ENCODE measurements around the gene RHOA.
A peak's percentile ranks its signal among the peaks of the same experiment; 100 is the strongest.
"Not testable (repeated sequence)": the region's sequence is repeated elsewhere in the genome, so short reads cannot be mapped to it uniquely, and the experiment has no call there.

The RHOA gene

DNA sequence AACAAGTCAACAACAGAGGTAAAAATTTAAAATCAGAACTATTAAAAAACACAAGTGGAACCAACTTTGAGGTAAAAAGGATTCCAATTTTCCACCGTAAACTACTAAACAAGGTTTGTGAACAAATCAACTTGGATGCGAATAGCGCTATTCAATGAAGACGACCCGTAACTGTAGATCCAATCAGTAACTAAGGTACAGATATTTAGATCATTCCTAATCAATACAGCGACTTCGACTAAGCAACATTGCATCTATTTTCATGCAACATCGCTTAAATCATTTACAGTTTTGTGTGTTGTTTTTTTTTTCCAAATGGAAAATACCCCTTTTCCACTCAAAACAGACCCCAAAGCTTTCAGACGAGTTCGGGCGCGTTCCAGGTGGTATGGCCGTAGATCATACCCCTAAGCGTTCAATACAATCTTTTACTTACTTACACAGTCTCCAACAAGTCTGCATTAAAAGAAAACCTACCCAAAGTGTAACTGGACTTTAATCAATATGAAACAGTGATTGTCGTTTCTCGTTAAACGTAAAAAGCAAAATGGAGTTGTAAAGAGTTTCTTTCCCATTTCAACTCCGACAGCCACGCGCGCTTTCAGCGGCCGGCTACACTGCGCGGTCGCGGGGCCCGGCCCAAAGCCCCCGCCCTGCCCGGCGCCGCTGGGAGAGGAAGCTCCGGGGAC, 786 bp downstream of the RHOA start:
- ATAC-seq = no peak

- ATAC-seq = no peak
These were observed 1.5 kb downstream of the RHOA start for GRCh38 chr3:49410066-49410845.

DNA sequence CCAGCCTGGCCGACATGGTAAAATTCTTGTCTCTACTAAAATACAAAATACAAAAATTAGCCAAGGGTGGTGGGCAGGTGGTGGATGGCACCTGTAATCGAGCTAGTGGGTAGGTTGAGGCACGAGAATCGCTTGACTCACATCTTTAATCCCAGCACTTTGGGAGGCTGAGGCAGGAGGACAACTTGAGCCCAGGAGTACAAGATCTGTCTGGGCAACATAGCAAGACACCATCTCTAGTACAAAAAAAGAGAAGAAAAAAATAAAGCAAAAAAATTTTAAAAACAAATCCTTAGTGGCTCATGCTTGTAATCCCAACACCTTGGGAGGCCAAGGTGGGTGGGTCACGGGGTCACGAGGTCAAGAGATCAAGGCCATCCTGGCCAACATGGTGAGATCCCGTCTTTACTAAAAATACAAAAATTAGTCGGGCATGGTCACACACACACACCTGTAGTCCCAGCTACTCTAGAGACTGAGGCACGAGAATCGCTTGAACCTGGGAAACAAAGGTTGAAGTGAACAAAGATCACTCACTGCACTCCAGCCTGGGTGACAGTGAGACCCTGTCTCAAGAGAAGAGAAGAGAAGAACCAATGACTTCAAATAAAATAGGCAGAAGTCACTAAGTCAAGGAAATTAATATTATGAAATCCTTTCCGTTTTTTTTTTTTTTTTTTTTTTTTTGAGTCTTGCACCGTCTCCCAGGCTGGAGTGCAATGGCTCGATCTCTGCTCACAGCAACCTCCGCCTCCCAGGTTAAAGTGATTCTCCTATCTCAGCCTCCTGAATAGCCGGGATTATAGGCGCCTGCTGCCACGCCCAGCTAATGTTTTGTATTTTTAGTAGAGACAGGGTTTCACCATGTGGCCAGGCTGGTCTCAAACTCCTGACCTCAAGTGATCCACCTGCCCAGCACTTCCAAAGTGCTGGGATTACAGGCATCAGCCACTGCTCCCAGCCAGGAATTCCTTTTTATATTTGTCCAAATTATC, 4.9 kb downstream of the RHOA start:
- no peak for ATAC-seq

DNA sequence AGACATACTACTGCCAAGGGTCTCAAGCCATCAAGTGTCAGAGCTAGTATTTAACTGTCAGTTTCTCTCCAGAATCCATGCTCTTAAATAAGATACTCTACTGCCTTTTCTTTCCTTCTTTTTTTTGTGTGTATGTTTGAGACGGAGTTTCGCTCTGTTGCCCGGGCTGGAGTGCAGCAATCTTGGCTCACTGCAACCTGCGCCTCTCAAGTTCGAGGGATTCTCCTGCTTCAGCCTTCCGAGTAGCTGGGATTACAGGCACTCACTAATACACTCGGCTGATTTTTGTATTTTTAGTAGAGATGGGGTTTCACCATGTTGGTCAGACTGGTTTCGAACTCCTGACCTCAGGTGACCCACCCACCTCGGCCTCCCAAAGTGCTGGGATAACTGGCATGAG, 6.2 kb downstream of the RHOA start:
- not testable (repeated sequence) for ATAC-seq

GRCh38 chr3:49403891-49404290, 7.9 kb downstream of the RHOA start:
- ATAC-seq = no peak

DNA sequence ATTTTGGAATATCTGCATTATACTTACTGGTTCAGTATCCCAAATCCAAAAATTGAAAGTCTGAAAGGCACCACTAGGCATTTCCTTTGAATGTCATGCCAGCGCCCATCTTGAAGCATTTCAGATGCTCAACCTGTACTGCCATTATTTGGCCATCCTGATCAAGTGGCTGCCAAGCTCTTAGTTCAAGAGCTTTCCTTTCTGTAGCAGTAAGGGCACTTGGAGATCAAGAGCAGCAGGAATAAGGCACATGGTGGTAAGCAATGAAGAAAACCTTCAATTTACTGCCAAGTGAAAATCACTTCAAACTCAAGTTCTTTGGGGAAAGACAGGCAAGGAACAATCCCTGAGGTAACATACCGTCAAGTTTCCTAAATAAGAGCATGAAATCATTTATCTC, 10.0 kb downstream of the RHOA start:
- no peak for ATAC-seq

GRCh38 chr3:49399461-49399860, 12.3 kb downstream of the RHOA start:
- no peak for ATAC-seq

GRCh38 chr3:49397470-49397869, 14.3 kb downstream of the RHOA start:
- peak; percentile 56 to 72 for ATAC-seq

DNA sequence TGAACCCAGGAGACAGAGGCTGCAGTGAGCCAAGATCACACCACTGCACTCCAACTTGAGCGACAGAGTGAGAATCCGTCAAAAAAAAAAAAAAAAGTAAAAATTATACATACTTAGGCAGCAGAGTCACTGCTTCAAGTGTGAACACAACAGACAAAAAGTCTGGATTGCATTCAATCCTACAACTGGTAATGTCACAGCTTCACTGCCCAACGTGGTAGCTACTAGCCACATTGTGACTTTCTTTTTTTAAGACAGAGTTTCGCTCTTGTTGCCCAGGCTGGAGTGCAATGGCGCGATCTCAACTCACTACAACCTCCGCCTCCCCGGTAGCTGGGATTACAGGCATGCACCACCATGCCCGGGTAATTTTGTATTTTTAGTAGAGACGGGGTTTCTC, 20.5 kb downstream of the RHOA start:
- not testable (repeated sequence) for ATAC-seq

DNA sequence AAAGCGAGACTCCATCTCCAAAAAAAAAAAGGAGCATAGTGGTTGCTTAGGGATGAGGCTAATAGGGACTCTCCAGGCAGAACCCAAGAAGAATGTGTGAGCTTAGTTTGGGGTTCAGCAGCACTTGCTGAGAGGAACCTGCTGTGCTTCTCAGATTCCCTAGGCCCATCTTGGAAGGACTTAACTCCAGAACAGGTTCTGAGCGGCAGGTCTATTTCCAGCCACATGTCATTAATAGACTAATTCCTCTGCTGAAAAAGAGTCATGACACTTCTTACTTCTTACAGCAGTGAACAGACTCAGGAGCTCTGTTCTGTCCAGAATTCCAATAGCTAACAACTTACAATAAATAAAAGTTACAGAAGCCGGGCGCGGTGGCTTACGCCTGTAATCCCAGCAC, 22.5 kb downstream of the RHOA start:
- no peak for ATAC-seq

DNA sequence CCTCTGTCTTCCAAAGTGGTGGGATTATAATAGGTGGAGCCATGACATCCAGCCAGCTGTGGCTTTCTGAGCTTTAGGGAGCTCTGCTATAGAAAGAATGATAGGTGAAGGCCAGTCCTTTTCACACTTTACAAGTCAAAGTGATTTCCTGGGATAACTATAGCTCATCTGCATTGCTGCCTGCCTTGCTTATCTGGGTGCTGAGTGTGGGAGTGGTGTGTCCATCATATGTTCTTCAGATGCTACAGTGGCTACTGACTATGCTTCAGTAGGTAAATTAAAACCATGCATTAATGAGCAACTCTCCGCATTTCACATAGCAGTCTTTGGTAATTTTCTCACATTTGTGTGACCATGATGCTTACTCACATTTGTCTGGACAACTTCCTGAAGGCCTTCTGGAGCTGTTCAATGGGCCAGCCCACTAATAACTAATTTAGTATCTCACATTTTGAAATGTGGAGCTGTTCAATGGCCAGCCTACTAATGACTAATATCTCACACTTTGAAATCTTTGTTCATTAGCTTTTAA, 23.4 kb downstream of the RHOA start:
- no peak for ATAC-seq

- ATAC-seq = peak; percentile 81 to 86
These were observed 24.1 kb downstream of the RHOA start for GRCh38 chr3:49387721-49388120.

DNA sequence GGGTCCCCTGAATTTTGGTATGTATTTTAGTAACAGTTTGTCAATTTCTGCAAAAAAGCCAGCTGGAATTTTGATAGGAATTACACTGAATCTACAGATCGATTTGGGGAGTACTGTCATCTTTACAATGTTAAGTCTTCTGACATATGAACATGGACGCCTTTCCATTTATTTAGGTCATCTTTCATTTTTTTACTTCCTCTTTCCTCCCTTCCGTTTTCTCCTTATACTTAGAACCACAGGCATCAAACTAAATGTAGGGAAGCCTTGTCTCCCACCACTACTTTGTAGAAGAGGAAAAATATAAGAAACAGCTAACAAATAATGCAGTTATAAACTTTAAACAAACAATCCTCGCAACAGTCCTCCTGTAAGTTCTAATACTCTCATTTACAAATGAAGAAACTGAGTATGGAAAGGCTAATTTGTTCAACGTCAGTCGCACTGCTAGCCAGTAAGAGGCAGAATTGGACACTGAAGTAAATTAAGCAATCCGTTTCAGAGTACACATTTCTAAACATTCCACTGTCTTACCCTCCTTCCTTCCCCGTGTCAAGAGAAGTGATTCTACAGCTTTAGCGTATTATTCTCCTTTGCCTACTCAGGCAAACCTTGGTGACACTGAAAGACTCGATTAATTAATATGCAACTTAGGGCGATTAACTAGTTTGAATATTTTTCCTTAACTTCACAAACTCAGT, 25.6 kb downstream of the RHOA start:
- ATAC-seq = no peak

- ATAC-seq = no peak
These were observed 26.2 kb downstream of the RHOA start for GRCh38 chr3:49385617-49386016.

DNA sequence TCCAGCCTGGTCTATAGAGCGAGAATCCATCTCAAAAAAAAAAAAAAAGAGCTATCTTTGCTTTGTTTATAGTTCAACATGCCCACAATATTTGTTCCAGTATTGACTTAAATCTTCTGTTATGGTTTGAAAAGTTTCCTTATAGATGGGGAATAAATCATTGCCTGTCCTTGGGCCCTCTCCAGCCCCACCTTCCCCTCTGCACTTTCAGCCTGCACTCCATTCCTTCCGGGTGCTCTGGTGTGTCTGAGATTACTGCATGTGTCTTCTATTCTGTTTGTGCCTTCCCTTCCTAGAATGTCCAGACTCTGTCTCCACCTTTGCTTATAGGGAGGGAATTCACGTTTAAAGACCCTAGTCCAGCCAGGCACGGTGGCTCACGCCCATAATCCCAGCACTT, 28.4 kb downstream of the RHOA start:
- ATAC-seq = no peak

- no peak for ATAC-seq
These were observed 33.4 kb downstream of the RHOA start for GRCh38 chr3:49378249-49378895.

DNA sequence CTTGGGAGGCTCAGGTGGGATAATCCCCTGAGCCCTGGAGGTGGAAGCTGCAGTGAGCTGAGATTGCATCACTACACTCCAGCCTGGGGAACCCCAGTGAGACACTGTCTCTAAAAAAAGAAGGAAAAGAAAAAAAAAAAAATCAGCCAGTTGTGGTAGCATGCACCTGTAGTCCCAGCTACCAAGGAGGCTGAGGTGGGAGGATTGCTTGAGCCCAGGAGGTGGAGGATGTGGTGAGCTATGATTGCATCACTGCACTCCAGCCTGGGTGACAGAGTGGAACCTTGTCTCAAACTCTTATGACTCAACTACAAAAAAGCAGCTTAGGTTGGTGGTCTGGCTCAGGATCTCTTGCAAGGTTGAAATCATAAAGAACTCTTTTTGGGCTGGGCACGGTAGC, 34.3 kb downstream of the RHOA start:
- ATAC-seq = peak; percentile 93 to 95

- ATAC-seq = no peak
These were observed 39.8 kb downstream of the RHOA start for GRCh38 chr3:49371946-49372345.

- ATAC-seq = no peak
These were observed 41.0 kb downstream of the RHOA start for GRCh38 chr3:49370585-49371290.

DNA sequence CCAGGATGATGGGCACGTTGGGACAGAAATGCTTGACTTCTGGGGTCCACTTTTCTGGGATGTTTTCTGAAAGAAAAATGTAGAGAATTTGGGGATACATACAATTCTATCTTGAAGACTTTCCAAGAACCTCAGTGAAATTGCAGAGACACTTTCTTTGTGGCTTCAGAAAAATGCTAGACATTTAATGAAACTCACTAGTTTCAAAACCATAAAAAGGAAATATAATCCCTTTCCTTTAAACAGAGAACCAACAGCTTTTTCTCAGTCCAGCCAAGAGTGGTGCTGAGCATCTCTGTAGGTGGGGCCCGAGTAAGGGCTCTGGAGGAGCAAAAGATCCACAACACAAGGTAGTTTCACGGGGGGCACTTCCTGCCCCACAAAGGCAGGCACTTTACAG, 49.2 kb downstream of the RHOA start:
- ATAC-seq = no peak

- ATAC-seq = no peak
These were observed 52.2 kb downstream of the RHOA start for GRCh38 chr3:49359623-49360022.

All from activated CD4-positive, CD25-positive, alpha-beta regulatory T cell treated with anti-CD3 and anti-CD28 coated beads, Interleukin-2, amount 50 U/mL, for 24 hours (primary cell).